ENCODE measurements around the gene GNMT.

- TF ChIP-seq SP1 (IDR thresholded peaks at IDR 0.05) (no peak), FOXM1 (IDR thresholded peaks at IDR 0.05; ENCODE audit: borderline replicate concordance) (no peak), CTBP1 (IDR thresholded peaks at IDR 0.05; ENCODE audit: borderline replicate concordance) (no peak)
These were observed 21.4 kb upstream of the GNMT start for GRCh38 chr6:42938987-42939809.
